ENCODE results near the gene SLC16A5.
"Not testable (repeated sequence)": the region's sequence is repeated elsewhere in the genome, so short reads cannot be mapped to it uniquely, and the experiment has no call there.

The SLC16A5 gene

DNA sequence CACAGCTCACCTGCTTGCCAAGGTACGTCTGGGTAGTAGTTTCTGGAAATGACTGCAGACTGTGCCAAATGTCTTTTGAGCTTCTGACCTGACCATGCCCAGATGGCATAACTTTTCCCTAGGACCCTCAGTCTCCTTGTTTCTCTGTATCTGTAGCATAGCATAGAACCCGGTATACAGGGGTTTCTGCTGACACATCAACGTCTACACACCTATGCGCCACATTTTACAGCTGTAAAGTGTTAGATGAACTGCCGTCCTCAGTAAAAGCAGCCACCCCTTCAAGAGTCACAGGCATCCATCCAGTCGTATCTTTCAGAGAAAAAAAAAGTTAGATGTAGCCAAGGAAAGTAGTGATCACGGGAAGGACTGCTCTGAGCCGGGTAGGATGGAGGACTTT lies 23.3 kb upstream of the SLC16A5 start:
- no peak for DNase-seq

DNA sequence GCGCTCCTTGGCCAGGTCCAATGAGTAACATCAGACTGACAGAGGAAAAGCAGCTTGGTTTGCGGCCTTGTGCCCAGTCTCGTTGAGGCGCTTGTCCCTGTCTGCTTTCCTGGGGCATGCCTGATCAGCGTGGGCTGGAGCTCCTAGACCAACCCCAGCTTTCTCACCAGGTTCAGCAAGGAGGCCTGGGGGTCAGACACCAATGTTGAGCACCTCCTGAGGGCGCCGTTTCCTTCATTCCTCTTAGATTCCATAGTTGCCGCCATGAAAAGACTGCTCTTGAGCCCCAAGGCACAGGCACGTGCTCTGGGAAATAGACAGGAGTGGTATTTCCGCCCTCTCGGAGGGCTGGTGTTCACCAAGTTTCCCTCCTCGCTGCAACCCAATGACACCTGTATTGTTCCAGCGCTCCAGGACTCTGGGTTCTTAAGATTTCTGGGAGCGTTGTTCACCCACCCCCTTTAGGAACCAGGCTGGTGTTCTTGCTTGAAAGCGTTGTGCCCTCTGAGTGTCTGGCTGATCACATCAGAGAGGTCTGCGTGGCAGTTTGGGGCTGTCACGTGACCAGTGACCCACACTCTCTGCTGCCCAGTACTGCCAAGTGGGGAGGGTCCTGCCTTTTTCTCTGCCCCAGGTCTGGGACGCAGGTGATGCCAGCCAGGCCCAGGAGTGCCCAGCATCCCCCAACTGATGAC lies 22.7 kb upstream of the SLC16A5 start:
- no peak for DNase-seq

DNA sequence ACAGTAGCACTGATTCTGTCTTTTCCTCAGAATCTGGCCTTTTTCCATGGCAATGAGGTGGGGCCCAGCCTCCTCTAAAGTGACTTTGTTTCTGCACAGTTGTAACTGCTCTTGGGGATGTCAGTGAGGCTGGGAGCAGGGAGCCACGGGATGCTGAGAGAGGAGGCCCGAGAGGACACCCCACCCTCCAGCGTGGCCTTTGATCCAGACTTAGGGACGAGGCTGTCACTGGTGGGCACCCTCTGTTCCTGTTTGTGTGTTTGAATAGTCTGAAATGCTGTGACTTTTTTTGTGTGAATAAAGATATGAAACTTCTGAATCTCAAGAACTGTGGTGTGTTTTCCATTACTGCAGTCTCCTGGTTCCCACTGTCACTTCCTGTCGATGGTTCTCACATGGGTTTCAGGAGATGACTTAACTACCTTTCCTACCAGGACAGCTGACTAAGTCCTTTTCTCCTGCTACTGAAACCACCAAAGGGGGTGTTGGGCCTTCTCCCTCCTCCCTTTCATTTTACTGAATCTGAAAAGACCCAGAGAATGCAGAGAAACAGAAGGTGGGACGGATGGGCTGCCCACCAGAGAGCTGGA lies 22.1 kb upstream of the SLC16A5 start:
- no peak for DNase-seq

DNA sequence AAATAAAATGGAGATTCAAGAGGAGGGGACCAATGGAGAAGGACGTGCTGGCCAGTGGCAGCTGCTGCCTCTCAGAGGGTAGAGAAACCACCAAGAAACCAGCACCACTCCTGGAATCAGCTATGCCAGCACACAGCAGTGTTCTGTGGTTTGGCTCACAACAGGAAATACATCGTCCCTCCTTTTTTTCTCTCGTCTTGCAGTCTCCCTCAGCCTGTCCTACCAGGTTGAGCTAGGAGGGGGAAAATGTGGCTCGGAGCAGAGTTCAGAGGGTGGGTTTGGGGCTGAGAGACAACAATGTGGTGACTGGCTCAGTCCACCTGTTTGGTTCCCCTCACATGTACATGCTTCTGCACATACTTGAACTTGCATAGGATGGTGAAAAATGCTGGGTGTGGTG lies 19.9 kb upstream of the SLC16A5 start:
- peak; percentile 43 for DNase-seq

DNA sequence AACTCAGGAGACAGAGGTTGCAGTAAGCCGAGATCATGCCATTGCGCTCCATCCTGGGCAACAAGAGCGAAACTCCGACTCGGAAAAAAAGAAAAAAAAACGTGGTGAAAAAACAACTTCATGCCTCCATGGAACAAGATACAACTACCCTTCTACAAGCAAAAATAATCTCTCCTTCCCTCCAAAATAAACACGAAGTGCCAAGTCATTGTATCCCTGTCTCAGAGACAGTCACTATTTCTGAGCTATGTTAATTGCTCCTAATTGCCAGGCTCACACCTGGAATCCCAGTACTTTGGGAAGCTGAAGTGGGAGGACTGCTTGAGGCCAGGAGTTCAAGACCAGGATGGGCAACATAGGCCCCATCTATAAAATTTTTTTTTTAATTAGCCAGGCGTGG lies 19.0 kb upstream of the SLC16A5 start:
- no peak for DNase-seq

GRCh38 chr17:75069783-75070182 lies 18.0 kb upstream of the SLC16A5 start:
- DNase-seq: no peak

- DNase-seq: not testable (repeated sequence)
Measured at GRCh38 chr17:75071478-75072271, 16.1 kb upstream of the SLC16A5 start.

DNA sequence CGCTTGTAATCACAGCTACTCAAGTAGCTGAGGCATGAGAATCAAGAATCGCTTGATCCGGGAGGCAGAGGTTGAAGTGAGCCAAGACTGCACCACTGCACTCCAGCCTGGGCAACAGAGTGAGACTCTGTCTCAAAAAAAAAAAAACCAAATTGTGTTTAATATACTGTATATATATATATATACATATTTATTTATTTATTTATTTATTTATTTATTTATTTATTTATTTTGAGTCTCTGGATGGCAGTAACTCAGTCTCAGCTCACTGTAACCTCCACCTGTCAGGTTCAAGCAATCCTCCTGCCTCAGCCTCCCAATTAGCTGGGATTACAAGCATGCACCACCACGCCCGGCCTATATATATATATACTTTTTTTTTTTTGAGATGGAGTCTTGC lies 14.8 kb upstream of the SLC16A5 start:
- not testable (repeated sequence) for DNase-seq

DNA sequence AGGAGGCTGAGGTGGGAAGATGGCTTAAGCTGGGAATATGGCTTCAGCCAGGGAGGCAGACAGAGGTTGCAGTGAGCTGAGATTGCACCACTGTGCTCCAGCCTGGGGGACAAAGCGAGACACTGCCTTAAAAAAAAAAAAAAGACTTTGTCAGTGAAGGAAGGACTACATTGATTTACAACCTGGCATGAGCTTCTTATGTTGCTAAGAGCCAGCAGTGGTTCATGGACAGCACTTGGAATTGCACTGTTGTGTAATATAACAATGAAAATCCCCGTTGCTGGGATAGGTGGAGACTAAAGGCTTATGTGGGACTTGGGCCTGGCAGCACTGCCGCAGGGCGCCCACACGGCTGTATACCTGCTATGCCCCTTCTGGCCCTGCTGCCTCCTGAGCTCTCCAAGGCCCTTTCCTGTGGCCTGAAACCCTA lies 14.1 kb upstream of the SLC16A5 start:
- no peak for DNase-seq

DNA sequence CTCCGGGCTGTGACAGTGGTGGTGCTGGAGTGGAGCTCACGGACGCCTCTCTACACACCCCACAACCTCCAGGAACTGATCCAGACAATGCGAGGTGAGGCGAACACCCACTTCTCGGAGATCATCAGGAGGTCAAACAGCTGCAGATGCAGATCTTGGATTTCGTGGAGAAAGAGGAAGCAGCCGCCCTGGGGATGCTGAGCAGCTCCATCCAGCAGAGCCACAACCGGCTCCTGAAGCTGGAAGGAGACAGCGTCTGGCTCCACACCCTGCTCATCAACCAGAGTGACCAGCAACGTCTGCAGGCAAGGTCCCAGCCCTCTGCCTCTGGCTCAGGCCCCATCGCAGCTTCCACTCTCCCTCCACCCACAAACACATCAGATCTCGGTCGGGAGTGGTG lies 13.2 kb upstream of the SLC16A5 start:
- no peak for DNase-seq

- no peak for DNase-seq
Measured at GRCh38 chr17:75075597-75076336, 12.0 kb upstream of the SLC16A5 start.

DNA sequence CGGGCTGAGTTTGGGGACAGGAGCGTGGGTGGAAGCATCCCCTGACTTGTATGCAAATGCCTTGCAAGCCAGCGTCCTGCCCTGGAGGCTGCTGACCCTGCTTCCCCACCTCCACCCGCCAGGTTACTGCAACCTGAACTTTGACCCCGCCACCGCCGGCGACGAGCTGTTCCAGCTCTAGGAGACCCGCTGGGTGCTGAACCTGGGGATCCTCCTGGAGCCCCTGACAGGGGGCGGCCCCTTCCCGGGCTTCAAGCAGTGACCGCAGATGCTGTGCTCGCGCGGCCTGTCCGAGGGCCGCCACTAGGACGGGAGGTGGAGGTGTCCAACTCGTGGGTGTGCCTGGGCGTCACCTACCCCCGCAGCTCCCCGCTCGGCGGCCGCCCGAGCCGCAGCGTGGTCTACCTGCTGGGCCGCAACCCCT lies 10.7 kb upstream of the SLC16A5 start:
- no peak for DNase-seq

DNA sequence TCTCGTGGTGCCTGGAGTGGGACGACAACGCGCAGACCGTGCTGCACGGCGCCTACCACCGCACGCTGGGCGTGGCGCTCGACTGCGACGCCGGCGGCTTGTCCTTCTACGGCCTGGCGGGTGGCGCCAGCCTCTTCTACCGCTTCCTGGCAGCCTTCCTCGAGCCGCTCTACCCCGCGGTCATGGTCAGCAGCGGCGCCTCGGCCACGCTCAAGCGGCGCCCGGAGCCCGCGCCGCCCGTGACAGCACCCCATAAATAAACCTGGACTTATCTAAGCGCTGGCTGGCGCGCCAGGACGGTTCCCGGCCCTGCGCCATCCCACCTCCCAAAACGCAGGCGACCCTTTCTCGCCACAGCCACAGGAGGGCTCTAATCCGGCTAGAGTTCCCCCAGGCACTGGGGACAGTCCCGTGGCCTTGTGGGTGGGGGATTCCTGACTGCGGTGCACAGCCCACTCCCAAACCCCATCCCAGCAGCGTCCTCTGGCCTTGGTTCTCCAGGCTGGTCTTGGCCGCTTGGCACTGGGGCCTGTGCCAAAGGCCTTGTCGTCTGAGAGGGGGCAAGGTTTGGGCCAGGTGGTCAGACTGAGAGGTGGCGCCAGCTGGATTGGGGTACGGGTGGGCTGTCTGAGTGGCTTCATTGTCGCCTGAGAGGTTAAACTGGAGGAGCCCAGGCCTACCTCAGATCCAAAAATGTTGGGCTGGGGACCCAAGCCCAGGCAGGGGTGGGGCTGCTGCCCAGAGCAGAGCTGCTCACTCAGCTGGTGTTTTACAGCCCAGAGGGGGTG lies 10.1 kb upstream of the SLC16A5 start:
- no peak for DNase-seq

DNA sequence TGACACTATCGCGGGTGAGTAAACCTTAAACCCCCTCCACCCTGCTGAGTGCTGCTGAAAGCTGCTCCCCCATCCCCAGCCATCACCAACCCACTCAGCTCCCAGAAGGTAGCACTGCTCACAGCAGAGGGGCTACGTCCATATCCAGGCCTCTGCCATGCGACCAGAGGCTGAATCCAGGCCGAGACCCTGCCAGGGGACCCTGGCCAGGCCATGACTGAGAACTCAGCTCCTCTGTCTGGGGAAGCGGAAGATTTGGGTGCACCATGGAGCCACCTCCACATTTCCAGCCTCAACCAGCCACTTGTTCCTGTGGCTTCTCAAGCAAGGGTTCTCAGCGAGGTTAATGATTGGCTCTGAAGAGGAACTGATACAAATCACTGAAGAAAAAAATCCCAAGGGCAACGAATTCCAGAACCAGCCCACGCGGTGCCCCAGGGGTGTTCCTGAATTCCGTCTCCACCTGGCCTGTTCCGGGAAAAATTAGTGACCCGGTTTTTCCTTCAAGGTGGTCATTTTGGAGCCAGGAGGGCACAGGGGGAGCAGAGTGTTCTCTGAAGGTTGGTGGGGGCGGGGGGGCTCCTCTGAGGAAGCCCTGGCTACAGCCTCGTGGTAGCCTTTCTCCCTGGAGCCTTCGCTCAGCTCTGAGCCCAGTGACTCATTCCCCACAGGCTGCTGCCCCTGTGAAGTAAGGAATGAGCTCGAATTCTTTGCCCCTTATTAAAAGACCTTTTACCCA lies 9.3 kb upstream of the SLC16A5 start:
- no peak for DNase-seq

DNA sequence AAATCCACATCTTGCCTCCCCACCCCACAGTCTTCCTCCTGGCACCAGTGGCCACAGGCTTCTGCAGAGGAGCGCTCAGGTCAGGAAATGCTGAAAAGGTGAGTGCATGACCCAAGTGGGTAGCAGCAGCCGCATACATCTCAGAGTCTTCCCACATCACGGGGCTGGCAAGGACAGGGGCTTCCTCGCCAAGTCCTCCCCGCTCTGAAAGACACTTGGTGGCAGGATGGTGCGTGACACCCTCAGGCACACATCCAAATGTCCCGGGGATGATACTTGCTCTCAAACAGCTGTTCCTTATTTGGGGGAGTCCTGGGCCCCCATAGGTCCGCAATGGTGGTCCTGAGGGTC lies 8.8 kb upstream of the SLC16A5 start:
- no peak for DNase-seq

GRCh38 chr17:75081611-75082540 lies 5.9 kb upstream of the SLC16A5 start:
- DNase-seq: no peak

- DNase-seq: no peak
Measured at GRCh38 chr17:75082683-75083082, 5.1 kb upstream of the SLC16A5 start.

GRCh38 chr17:75084039-75084660 lies 3.6 kb upstream of the SLC16A5 start:
- DNase-seq: no peak

- DNase-seq: no peak
Measured at GRCh38 chr17:75086496-75087181, 1.1 kb upstream of the SLC16A5 start.

DNA sequence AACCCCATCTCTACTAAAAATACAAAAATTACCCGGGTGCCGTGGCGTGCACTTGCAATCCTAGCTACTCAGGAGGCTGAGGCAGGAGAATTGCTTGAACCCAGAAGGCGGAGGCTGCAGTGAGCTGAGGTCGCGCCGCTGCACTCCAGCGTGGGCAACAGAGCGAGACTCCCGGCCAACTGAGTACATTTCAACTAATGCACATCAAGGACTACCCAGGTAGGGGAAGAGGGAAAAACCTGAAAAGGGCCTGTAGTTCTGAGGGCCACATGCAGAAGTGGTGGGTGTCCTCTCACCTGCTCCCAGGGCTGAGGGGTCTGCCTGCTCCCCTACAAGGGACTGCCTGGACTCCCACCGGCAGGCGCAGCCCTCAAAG lies 584 bp upstream of the SLC16A5 start:
- DNase-seq: no peak
